ENCODE data around the gene LRRC41. TPM values are rescaled to one million over a fixed set of nuclear protein-coding genes. Genes with fewer than 3 reads are reported as not detected.

Gene LRRC41
- total and polyA plus RNA-seq, 7 donors, result 21.0 to 65.2 (median 55.1) TPM

DNA sequence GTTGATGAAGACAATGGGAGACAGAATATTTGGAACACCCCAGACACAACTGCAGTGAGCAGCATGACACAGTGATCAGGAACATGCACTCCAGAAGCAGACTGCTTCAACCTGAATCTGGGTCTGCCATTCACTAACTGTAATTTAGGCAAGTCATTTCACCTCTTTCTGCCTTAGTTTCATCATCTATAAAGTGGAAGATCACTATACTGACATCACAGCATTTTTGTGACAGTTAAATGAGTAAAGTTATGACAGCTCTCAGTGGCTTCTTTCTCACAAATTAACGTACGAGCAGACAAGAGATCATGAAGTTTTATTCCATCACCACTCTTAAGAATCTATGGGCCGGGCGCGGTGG lies 14.3 kb downstream of the LRRC41 start:
- Histone ChIP-seq H3K4me3 (no peak overlapping the region), H3K4me1 (no peaks in the 10 kb centered on the region), H3K9me3 (no peaks in the 10 kb centered on the region), H3K27ac (no peak overlapping the region), H3K27me3 (no peaks in the 10 kb centered on the region), H3K36me3 (peaks cover 6 to 86% (median 28%) of the 10 kb centered on the region in 4 donors)
- no peak for DNase-seq
- 96 to 97% methylated on average over 5 of the region's 5 CpGs for WGBS, 2 donors
- TF ChIP-seq, protein P1, sequence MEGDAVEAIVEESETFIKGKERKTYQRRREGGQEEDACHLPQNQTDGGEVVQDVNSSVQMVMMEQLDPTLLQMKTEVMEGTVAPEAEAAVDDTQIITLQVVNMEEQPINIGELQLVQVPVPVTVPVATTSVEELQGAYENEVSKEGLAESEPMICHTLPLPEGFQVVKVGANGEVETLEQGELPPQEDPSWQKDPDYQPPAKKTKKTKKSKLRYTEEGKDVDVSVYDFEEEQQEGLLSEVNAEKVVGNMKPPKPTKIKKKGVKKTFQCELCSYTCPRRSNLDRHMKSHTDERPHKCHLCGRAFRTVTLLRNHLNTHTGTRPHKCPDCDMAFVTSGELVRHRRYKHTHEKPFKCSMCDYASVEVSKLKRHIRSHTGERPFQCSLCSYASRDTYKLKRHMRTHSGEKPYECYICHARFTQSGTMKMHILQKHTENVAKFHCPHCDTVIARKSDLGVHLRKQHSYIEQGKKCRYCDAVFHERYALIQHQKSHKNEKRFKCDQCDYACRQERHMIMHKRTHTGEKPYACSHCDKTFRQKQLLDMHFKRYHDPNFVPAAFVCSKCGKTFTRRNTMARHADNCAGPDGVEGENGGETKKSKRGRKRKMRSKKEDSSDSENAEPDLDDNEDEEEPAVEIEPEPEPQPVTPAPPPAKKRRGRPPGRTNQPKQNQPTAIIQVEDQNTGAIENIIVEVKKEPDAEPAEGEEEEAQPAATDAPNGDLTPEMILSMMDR (IDR thresholded peaks at IDR 0.05), result no peak
- TF ChIP-seq EP300 (IDR thresholded peaks at IDR 0.05) (no peak), POLR2AphosphoS5 (IDR thresholded peaks at IDR 0.05) (no peak), POLR2A (IDR thresholded peaks at IDR 0.05) (no peak)
- intact Hi-C loops (cut with DNase I), result no loop called here

DNA sequence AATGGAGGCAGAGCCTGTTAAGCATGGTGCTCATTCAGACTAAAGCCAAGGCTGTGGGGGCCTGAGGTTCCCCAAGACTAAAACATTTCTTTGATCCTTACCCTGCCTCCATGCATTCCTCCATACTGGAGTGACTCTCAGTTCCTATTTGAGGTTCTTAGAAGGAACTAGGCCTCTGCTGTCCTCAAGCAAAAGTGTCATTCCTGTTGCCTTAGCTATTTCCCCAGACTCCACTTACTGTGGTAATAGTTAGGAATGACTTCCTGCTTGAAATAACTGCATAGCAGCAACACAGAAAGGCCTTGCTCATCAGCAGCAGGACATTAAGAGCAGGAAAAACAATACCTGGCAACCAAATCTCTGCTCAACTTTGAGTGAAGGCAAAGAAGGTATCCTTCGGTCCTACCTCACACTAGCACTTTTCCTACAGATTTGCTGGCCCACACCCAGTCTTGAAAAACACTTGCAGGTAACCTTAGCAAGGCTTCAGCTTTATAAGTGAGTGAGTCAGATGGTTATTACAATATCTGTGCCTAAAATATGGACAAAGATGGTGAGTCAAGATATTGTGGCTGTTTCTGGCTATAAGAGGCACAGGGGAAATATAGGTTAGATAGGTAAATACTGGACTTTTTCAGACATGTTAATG lies 14.8 kb downstream of the LRRC41 start:
- intact Hi-C loops (cut with DNase I), result no loop called here
- WGBS, 2 donors, result 92 to 93% methylated on average over 1 of the region's 1 CpG
- Histone ChIP-seq H3K27me3 (no peaks in the 10 kb centered on the region), H3K9me3 (no peaks in the 10 kb centered on the region), H3K4me3 (no peak overlapping the region), H3K4me1 (no peaks in the 10 kb centered on the region), H3K27ac (no peak overlapping the region), H3K36me3 (peaks cover 9 to 86% (median 27%) of the 10 kb centered on the region in 4 donors)
- TF ChIP-seq POLR2AphosphoS5 (IDR thresholded peaks at IDR 0.05) (no peak), EP300 (IDR thresholded peaks at IDR 0.05) (no peak), POLR2A (IDR thresholded peaks at IDR 0.05) (no peak)
- TF ChIP-seq, protein P1 (IDR thresholded peaks at IDR 0.05), result no peak
- DNase-seq, result no peak

DNA sequence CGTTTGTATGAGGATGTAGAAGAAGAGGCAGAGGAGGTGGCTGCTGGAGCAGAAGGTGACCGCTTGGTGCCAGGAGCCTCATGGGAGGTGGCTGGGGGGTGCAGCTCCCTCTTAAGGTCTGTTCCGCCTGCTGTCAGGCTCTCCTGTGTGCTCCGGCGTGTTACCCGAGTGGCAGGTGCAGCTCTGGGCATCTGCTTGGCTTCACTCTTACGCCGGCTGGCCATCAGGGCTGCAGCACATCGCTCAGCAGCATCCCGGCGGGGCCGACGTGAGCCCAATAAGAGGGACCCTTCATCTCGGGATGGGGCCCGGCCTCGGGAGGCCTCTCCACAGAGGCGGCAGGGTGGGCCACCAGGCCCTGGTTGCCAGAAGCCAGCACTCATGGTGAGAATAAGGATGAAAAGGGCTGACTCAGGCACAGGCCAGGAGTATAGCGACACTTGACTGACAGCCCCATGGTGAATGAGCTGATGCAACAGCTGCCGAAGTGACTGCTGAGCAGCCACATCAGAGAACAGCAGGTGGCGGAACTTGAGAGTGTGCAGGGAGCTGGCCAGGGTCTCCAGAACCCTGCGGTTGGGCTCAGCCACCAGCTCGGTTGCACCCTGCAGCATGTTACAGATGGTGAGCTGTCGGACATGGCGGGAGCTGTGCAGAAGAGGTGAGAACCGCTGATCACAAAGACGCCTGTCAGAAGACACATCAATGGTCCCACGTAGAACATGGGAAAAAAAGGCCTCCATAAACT lies 17.5 kb downstream of the LRRC41 start:
- no peaks in the 10 kb centered on the region for H3K9me3 ChIP-seq
- 86 to 93% methylated on average over 27 of the region's 27 CpGs for WGBS, 2 donors
- H3K4me1 ChIP-seq, result no peaks in the 10 kb centered on the region
- H3K27ac ChIP-seq, result no peak overlapping the region
- TF ChIP-seq POLR2A (IDR thresholded peaks at IDR 0.05), result no peak
- no peaks in the 10 kb centered on the region for H3K27me3 ChIP-seq
- intact Hi-C loops (cut with DNase I), result no loop called here
- no peak overlapping the region for H3K4me3 ChIP-seq
- no peak for DNase-seq
- H3K36me3 ChIP-seq, result peaks cover 12 to 91% (median 32%) of the 10 kb centered on the region in 4 donors

DNA sequence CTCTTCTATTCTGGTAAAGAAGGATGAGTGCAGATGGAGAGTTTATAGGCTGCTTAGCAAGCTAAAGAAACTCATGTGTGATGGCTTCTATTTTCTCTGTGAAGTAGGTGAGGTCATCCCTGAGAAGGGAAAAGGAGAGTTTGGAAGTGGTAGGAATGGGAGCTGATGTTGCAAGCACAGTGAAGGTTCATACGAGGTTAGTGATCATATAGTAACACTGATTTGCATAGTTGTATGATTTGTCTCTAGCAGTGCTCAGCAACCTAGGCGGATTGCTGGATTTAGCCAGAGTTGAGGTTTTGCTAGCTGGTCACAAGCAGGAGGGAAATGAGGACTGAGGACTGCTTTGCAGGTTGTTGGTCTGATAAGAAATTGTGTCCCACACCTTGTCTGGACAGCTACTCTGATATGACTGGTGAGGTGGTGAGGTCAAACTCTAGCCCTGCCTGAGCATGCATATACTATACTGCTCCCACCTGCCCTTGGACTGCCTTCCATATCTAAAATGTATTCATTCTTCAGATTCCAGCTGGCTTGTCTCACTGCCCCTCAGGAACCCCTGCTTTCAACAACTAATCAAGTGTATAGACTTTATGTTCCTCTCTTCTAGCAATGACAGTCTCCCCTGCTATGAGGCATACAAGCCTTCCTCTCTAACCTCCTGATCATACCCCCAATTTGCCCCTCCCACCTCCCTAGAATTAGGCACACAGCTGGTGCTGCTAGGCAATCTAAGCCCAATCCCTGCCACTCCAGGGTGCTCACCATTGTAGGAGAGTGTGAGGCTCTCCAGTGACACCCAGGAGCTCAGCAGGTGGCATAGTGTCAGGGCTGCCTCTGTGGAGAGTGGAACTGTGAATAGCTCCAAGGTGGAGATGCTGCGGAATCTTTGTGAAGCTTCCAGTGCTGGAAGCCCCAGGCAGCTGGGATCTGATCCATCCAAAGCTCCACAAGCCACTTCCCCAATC lies 18.5 kb downstream of the LRRC41 start:
- WGBS, 2 donors, result 80 to 87% methylated on average over 3 of the region's 3 CpGs
- DNase-seq, result no peak
- Histone ChIP-seq H3K36me3 (peaks cover 22 to 97% (median 42%) of the 10 kb centered on the region in 4 donors), H3K4me1 (no peaks in the 10 kb centered on the region), H3K27ac (no peak overlapping the region), H3K27me3 (no peaks in the 10 kb centered on the region), H3K9me3 (no peaks in the 10 kb centered on the region), H3K4me3 (no peak overlapping the region)
- intact Hi-C loops (cut with DNase I), result no loop called here
- TF ChIP-seq, protein P1 (IDR thresholded peaks at IDR 0.05), result no peak
- TF ChIP-seq POLR2A (IDR thresholded peaks at IDR 0.05) (no peak), POLR2AphosphoS5 (IDR thresholded peaks at IDR 0.05) (no peak), EP300 (IDR thresholded peaks at IDR 0.05) (no peak)

DNA sequence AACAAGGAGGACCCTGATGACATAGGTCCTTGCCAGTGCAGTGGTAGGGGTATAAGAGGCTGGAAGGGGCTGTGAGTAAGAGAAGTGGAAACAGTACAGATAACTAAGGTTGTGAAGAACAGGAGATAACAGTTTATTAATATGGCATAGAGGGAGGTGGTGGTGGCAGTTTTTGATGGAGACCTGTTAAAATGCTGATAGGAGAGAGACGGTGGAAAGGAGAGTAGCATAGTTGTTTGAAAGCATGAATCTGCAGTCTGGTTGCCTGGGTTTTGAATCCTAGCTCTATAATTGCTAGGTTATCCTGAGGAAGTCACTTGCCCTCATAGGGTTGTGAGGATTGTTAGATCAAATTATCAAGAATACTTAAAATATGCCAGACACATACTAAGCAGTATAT lies 19.4 kb downstream of the LRRC41 start:
- H3K36me3 ChIP-seq, result peaks cover 22 to 97% (median 47%) of the 10 kb centered on the region in 4 donors
- TF ChIP-seq POLR2A (IDR thresholded peaks at IDR 0.05) (no peak), EP300 (IDR thresholded peaks at IDR 0.05) (no peak), POLR2AphosphoS5 (IDR thresholded peaks at IDR 0.05) (no peak)
- TF ChIP-seq, protein P1 (IDR thresholded peaks at IDR 0.05), result no peak
- no peaks in the 10 kb centered on the region for H3K9me3 ChIP-seq
- H3K27me3 ChIP-seq, result no peaks in the 10 kb centered on the region
- H3K27ac ChIP-seq, result no peak overlapping the region
- 94 to 100% methylated on average over 1 of the region's 1 CpG for WGBS, 2 donors
- intact Hi-C loops (cut with DNase I), result no loop called here
- no peak for DNase-seq
- H3K4me3 ChIP-seq, result no peak overlapping the region
- no peaks in the 10 kb centered on the region for H3K4me1 ChIP-seq
